ENCODE data around the gene SIM1. TPM values are rescaled to one million over a fixed set of nuclear protein-coding genes. Genes with fewer than 3 reads are reported as not detected.

SIM1 gene
- total RNA-seq, 1 donor from 2014 or later = not detected

- no peak for DNase-seq (ENCODE audit: extremely low read depth, low read depth, low spot score)
Observed at GRCh38 chr6:100456908-100457235, 7.8 kb downstream of the SIM1 start.

DNA sequence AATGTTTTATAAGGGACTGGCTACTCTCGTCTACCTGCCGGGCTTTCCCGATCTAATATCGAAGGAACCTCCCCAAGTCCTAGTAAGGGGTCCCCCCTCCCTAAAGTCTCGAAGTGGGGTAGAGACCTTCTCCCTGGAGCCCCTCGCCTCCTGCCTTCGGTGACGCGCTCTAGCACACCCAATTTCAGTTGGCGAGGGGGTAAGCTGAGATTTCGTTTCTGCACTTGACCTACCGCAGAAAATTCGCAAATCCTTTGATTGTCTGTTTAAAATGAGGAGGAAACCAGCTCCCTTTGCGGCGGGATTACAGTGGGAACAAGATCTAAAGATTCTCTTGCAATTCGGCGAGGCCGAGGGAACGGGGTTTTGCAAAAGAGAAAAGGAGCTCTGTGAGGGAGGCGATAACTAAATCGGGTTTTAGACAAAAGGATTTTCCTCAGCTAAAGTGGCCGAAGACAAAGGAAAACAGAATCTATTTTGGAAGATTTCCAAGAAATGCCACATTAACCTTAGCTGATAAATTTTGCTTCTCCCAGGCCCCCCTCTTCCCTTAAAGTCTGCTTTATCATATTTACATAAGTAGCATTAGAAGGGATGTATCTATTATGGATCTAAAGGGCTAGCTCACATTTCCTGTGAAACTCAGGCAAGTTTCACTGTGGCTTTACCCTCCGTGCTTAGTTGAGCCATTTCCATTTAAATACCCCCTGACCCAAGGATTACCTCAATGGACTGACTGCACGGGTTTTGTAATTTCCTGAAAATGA, 8.4 kb downstream of the SIM1 start:
- DNase-seq (ENCODE audit: extremely low read depth, low read depth, low spot score) = no peak

DNA sequence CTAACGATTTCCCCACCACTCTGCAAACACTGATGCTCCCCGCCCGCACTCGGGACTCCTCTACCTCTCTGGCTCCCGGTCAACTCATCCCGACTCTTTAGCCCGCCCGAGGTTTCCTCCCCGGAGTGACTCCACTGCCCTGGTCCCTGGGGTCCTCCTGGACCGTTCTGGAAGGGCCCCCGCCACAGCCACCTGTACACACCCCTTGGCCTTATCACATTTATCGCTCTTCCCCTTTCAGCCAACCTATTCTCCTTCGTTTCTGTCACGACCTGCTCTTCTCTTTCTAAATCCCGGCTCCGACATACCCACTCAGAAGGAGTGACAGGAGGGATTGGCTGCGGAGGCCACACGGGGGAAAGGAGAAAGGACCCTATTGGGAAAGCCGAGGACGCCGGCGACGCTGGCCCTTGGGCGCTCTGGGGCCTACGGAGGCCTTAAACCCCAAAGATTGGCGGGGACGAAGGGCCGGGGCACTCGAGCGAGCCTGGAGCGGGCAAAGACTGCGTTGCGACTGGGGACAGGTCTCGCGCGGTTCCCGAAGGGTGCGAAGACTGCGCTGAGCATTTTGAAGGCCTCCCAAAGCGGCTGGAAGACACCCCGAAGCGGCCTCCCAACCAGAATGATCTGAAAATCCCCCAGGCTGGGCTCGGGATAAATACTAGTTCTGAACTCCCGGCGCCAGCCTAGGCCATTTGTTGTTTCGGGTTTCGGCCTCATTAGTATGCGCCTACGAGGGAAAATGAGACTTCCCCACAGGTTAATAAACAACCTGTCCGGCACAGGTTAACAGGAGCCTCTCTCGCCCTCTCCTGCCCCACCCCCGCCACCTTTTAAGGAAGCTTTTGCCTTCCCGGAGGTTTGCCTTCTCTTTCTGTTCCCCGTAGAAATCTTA, 9.2 kb downstream of the SIM1 start:
- DNase-seq (ENCODE audit: extremely low read depth, low read depth, low spot score) = no peak

DNA sequence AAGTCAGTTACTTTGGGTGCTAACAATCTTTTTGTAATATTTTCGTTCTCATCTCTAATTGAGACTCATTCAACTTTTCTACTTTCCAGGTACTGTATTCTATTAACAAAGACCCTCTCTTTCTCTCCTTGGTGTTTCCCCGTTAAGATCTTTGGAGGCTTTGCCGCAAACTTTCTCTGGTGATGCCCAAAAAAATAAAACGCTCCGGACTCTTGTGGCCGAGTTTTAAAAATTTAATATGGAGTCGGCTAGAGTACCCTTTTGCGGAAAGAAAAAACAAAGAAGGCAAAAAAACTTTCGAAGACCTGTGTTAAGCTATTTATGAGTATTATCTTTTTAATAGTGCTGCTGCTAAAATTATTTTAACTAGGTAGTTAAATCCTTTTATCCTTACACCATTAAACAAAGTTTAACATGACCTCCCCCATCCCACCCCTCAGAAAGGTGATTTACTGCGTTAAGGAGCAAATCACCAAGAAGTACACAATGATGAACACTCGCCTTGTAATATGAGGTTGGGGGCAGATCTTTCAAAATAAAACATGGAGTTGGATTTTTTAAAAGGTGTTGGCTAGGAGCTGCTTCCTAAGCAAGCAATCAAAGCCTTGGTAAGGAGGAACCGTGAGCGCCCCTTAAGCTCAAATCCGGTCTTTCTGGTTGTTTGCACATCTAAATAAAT, 10.0 kb downstream of the SIM1 start:
- DNase-seq (ENCODE audit: extremely low read depth, low read depth, low spot score) = no peak

DNA sequence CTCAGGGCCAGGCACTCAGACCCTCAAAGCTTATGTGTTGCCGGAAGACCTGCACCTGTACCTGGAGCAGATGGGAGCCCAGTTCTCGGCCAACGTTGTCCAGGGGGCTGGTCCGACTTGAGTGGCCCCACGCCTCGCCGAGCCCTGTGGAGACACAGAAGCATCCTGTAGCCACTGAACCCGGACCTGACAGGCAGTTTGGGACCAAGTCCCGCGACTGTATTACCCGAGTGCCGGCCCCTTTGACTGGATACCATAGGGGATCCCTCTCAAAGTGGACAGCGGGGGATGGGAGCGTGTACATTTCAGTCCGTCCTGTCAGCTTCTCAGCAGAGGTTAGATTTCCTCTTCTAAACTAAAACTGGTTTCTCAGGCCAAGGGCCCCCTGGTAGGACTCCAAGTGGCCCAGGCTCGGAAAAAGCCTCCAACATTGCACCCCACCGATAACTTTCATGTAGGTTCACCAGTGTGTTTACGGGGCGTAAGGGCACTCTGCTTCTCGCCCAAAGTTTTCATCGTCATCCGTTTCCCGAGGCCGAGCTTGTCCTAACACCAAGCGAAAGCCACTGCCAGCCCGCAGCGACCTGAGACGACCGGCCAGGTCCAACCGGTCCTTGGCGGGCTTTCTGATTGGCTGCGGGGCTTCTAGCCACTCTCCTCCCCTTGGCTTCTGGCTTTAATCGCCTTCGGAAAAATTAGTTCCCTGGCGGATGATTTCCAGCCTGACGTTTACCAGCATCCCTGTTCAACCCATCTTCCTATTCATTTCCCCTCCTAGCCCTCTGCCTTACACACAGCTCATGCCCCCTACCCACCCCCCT, 10.8 kb downstream of the SIM1 start:
- no peak for DNase-seq (ENCODE audit: extremely low read depth, low read depth, low spot score)

DNA sequence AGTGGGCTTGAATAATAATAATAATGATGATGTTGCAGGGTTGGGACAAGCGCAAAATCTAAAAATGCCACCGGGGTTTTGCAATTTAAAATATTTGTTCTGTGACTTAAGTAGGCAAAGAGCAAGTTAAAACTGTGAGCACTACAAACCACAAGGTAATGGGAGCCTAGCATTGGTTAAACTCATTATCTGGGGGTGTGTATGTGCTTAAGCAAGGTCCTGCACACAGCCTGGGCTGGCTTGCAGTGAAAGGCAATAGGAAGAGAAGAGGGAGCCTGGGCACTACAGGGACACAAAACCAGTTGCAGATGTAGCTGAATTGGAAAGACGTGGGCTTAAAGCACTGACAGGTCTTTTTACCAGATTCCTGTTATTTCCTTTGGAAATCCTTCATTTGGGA, 11.7 kb downstream of the SIM1 start:
- DNase-seq (ENCODE audit: extremely low read depth, low read depth, low spot score) = no peak

GRCh38 chr6:100451577-100451976, 13.1 kb downstream of the SIM1 start:
- no peak for DNase-seq (ENCODE audit: extremely low read depth, low read depth, low spot score)

DNA sequence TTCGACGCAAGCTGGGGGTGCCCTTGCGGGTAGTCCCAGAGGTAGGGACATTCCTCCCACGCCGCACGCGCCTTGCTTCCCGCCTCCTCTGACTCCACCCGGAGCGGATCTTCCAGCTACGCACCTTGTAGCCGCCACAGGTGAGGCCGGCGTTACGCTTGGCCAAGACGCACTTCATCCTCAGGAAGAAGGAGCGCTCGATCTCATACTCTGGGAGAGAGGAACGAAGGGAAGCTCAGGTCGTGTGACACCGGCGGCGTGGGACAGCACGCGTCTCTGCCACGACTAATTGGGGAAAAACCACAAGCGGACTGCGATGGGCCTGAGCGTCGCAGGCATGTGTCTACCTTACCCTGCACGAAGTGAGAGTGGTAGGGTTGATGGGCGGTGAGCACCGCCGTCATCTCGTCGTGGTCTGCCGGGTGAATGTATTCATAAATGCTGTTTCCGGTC, 15.5 kb downstream of the SIM1 start:
- DNase-seq (ENCODE audit: extremely low read depth, low read depth, low spot score) = no peak

- DNase-seq (ENCODE audit: extremely low read depth, low read depth, low spot score) = no peak
Observed at GRCh38 chr6:100447900-100448748, 16.6 kb downstream of the SIM1 start.

GRCh38 chr6:100447081-100447899, 17.4 kb downstream of the SIM1 start:
- no peak for DNase-seq (ENCODE audit: extremely low read depth, low read depth, low spot score)

DNA sequence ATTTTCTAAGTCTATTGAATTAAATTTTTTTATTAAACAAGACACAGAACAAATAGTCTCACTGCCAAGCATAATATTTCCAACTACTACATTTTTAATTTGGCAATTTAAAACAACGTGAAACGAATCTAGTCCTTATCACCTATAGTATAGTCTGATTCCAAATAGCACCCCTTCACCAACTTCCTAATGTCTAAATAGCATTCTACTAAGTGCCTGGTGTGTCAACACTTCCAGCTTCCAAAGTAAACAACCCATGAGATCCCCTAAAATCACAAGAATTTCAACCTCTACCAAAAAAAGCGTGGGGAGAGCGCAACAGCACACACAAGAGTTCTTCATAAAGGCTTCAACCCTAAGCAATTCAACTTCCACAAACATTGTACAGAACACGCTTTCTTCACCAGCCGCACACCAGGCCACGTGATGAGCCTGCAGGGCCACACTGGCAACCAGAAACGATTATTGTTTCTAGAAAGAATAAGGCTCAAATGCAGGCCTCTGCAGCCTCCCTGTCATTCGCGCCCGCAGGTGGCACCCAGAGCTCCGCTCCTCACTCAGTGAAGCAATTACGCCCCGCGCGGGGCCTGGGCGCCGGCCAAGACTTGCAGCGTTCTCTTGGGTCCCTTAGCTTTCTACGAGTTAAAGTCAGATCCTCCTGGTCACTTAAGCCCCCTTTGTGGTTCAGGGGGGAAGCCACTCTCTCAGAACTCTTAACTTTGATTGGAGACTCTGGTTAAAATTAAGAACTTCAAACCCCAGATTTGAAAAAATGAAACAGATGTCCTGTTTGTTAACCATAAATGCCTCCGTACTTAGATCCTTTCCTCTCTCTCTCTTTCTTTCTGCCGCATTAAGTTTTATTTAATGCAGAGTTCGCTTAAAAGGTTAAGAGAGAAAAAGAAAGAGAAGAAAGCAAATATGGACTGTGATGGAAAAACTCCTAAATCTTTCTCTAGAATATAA, 18.3 kb downstream of the SIM1 start:
- no peak for DNase-seq (ENCODE audit: extremely low read depth, low read depth, low spot score)

DNA sequence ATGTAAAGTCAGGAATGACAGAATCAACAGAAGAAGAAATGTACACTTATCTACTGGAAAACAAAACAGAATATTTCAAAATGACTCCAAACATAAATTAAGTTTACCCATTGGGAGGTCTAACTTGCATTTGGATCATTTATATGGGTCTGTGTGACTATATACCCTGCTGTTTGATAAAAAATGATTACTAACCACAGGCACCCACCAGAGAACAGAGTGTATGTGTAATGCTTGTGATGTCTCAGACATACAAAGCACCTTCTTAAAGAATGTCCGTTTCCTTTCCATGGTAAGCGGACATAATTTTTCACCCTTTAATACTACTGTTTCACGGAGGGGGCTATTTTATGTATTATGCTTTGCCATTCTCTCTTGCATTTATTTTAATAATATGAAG, 19.2 kb downstream of the SIM1 start:
- no peak for DNase-seq (ENCODE audit: extremely low read depth, low read depth, low spot score)

DNA sequence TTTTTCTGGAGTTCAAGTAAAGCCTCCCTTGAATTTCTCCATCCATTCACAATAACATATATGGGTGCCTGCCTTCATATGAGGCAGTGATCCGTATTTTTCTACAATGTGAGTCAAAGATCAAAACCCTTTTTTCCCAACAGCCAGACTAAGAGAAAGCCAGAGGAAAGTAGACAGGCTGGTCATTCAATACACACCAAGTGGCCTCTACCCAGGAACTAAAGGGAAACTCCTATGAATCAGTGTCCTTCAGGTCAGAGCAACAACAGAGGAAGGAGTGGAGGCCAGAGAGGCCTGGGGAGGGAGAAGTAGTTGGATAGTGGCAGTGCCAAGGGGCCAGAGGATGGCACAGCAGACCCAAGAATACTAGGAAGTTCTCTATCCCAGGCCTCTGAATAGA, 23.8 kb downstream of the SIM1 start:
- DNase-seq (ENCODE audit: extremely low read depth, low read depth, low spot score) = no peak

DNA sequence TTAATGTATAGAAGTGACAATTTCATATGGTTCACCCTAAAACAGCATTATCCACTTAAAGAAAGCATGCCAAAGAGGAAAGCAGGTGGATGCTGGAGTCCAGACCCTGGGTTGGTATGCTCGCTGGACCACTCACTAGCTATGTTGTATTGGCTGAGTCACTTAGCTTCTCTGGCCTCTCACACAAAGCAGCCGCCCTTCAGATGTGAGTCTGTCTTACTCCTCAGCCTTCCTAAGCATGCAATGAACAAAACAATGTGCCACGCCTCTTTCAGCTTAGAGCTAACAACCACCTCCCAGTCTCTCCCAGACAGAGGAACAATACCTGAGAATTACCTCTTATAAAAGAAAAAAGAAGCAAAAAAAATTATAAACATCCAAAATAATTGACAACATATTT, 29.4 kb downstream of the SIM1 start:
- no peak for DNase-seq (ENCODE audit: extremely low read depth, low read depth, low spot score)

DNA sequence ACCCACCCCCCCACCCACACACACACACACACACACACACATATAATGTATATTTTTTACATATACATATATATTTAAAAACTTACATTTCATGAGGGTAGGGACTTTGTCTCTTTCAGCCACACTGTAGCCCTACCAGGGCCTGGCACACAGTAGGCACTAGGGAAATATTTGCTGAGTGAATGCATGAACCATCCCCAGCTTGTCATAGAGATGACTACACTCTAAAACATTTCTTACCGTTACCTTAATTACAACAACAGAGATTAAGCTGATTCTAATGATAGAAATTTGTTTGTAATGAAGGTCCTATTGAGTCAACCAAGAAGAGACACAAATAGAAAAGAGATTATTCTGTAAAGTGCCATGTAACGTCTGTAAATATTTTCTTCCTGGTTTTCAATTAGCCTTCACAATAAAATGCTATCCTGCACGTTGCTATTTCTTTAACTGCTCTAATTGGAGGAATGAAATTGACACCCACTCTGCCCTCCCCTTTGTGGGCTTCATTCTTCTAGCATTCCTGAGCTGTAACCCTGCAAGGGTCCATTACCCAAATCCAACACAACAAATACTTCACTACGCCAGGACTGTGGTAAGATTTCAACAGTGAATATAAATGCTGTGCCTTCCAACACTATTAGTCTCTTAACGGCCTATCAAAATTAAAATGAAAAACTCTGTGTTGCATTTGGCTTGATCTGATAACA, 30.8 kb downstream of the SIM1 start:
- DNase-seq (ENCODE audit: extremely low read depth, low read depth, low spot score) = no peak

GRCh38 chr6:100432136-100432535, 32.6 kb downstream of the SIM1 start:
- no peak for DNase-seq (ENCODE audit: extremely low read depth, low read depth, low spot score)

DNA sequence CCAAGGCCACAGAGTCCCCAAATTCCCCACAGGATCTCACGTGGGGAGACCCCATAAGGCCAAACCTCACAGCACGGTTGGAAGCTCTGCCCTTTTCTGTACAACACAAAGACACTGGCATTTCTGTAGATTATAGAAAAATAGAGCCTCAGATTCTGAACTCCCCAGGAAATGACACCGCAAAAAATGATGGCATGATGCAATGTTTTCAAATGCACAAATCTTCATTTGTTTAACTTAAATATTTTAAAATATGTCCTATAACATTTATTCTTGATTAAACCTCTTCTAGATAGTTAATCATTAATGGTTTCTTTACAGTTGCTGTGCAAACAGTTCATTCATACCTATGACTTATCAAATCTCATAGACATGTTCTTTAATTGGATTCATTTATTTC, 33.8 kb downstream of the SIM1 start:
- DNase-seq (ENCODE audit: extremely low read depth, low read depth, low spot score) = no peak

Measured in glomerular endothelial cell (primary cell).